Nephron (organoid): ENCODE data around the gene STEAP1.

Experiments
- H3K27ac Mint-ChIP-seq, 3 experiments: 2 replicates each; pipeline ENCODE4 v1.8.0; 2020; ENCODE audit warnings: mixed read lengths in 3 of 3, mild to moderate bottlenecking in 2 of 3, moderate library complexity in 1 of 3
- H3K27me3 Mint-ChIP-seq: 2 replicates; pipeline ENCODE4 v1.8.0; 2021; ENCODE audit warnings: low read depth, mild to moderate bottlenecking, moderate library complexity, mixed read lengths
- H3K36me3 Mint-ChIP-seq: 2 replicates; pipeline ENCODE4 v1.8.0; 2020; ENCODE audit warnings: low read depth, mixed read lengths
- H3K4me1 Mint-ChIP-seq: 2 replicates; pipeline ENCODE4 v1.8.0; 2020; ENCODE audit warnings: mixed read lengths
- H3K4me3 Mint-ChIP-seq, 3 experiments: 2 replicates each; pipeline ENCODE4 v1.8.0; 2020; ENCODE audit warnings: mild to moderate bottlenecking in 3 of 3, mixed read lengths in 3 of 3, moderate library complexity in 2 of 3
- H3K9me3 Mint-ChIP-seq: 2 replicates; pipeline ENCODE4 v1.8.0; 2020; ENCODE audit warnings: mixed read lengths
- TF ChIP-seq, protein P1 (sequence below), 3 experiments: fragments of 200-600 bp; sonication (generic); IDR thresholded peaks; one replicate each; pipeline ENCODE4 v1.5.0; 2021; ENCODE audit warnings: antibody characterized with exemption in 3 of 3; ENCODE audit not compliant: unreplicated experiment in 3 of 3

STEAP1 gene

GRCh38 chr7:90207956-90208355, 53.7 kb downstream of the STEAP1 start:
- peaks cover 6% of the 10 kb centered on the region for H3K9me3 Mint-ChIP-seq
- peaks cover 7% of the 10 kb centered on the region for H3K4me1 Mint-ChIP-seq
- H3K4me3 Mint-ChIP-seq: no peak overlapping the region
- H3K27me3 Mint-ChIP-seq: peaks cover 8% of the 10 kb centered on the region
- H3K27ac Mint-ChIP-seq: no peak overlapping the region
- H3K36me3 Mint-ChIP-seq: no peaks in the 10 kb centered on the region
- TF ChIP-seq, protein P1, sequence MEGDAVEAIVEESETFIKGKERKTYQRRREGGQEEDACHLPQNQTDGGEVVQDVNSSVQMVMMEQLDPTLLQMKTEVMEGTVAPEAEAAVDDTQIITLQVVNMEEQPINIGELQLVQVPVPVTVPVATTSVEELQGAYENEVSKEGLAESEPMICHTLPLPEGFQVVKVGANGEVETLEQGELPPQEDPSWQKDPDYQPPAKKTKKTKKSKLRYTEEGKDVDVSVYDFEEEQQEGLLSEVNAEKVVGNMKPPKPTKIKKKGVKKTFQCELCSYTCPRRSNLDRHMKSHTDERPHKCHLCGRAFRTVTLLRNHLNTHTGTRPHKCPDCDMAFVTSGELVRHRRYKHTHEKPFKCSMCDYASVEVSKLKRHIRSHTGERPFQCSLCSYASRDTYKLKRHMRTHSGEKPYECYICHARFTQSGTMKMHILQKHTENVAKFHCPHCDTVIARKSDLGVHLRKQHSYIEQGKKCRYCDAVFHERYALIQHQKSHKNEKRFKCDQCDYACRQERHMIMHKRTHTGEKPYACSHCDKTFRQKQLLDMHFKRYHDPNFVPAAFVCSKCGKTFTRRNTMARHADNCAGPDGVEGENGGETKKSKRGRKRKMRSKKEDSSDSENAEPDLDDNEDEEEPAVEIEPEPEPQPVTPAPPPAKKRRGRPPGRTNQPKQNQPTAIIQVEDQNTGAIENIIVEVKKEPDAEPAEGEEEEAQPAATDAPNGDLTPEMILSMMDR (IDR thresholded peaks at IDR 0.05; ENCODE audit: unreplicated experiment in 3 of 3): no peak

DNA sequence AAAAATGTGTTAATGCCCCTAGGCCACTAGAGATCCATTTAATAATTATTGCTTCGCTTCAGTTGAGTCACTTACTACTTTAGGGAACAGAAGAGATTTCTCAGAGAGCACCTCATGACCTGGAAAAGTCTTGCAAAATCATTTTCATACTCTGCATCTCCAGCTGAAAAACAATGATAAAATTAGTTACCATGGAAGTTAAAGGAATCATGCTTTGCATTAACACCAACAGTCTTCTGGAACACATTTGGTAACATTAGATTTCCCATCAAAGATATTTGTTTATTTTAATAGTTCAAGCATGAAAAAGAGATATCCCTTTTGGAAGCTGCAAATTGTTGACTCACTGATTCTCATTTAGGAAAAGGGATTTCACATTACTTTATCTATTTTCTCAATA, 55.5 kb downstream of the STEAP1 start:
- Mint-ChIP-seq H3K4me1 (peaks cover 7% of the 10 kb centered on the region), H3K27me3 (peaks cover 8% of the 10 kb centered on the region), H3K9me3 (peaks cover 6% of the 10 kb centered on the region), H3K36me3 (no peaks in the 10 kb centered on the region), H3K4me3 (peak overlapping the region in 1 of 3 experiments; percentile 31), H3K27ac (no peak overlapping the region)
- TF ChIP-seq, protein P1 (IDR thresholded peaks at IDR 0.05; ENCODE audit: unreplicated experiment in 3 of 3): no peak

- peaks cover 3% of the 10 kb centered on the region for H3K9me3 Mint-ChIP-seq
- peaks cover 8% of the 10 kb centered on the region for H3K27me3 Mint-ChIP-seq
- peaks cover 7% of the 10 kb centered on the region for H3K4me1 Mint-ChIP-seq
- TF ChIP-seq, protein P1 (IDR thresholded peaks at IDR 0.05; ENCODE audit: unreplicated experiment in 3 of 3): no peak
- H3K4me3 Mint-ChIP-seq: peak overlapping the region in 2 of 3 experiments; percentile 80 to 85
- no peaks in the 10 kb centered on the region for H3K36me3 Mint-ChIP-seq
- peak overlapping the region; percentile 85 to 95 (median 92) for H3K27ac Mint-ChIP-seq
Measured at GRCh38 chr7:90210475-90210874, 56.2 kb downstream of the STEAP1 start.

- peaks cover 7% of the 10 kb centered on the region for H3K4me1 Mint-ChIP-seq
Measured at GRCh38 chr7:90210981-90211380, 56.7 kb downstream of the STEAP1 start.

DNA sequence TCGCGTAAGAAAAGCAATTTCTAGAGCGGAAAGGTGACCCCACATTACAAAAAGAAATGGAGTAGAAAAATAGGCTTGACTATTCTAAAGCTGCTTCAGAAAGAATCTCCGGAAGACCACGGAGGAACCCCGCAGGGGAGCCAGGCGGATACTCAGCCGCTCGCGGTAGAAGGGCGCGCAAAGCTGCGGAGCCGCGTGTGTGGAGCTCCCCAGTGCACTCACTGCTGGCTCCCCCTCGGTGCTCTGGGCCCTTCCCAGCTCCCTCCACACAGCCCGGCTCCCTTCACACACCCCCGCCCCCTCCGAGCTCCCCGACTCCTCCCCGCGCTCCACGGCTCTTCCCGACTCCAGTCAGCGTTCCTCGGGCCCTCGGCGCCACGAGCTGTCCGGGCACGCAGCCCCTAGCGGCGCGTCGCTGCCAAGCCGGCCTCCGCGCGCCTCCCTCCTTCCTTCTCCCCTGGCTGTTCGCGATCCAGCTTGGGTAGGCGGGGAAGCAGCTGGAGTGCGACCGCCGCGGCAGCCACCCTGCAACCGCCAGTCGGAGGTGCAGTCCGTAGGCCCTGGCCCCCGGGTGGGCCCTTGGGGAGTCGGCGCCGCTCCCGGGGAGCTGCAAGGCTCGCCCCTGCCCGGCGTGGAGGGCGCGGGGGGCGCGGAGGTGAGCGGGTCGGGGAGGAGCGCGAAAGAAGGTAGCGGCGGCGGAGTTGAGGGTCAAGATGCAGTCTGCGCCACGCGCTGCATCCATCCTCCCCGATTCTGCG, 57.3 kb downstream of the STEAP1 start, which contains the start of gene STEAP2:
Gene STEAP2 (plus strand): TSS at position 350 of the 758 bp plus-strand sequence. CDS start 13,343 bp downstream, outside the sequence.
- H3K36me3 Mint-ChIP-seq: no peaks in the 10 kb centered on the region
- H3K27me3 Mint-ChIP-seq: peaks cover 11% of the 10 kb centered on the region
- peaks cover 7% of the 10 kb centered on the region for H3K4me1 Mint-ChIP-seq
- TF ChIP-seq, protein P1 (IDR thresholded peaks at IDR 0.05; ENCODE audit: unreplicated experiment in 3 of 3): peak; percentile 72 to 76 (median 73)
- H3K9me3 Mint-ChIP-seq: no peaks in the 10 kb centered on the region
- H3K27ac Mint-ChIP-seq: peak within 1 kb of the TSS; percentile 85 to 95 (median 92)
- peak within 1 kb of the TSS in 2 of 3 experiments; percentile 80 to 85 for H3K4me3 Mint-ChIP-seq

More at GRCh38 chr7:90210981-90211380, 56.7 kb downstream of the STEAP1 start:
- TF ChIP-seq, protein P1 (IDR thresholded peaks at IDR 0.05; ENCODE audit: unreplicated experiment in 3 of 3): no peak
- H3K36me3 Mint-ChIP-seq: no peaks in the 10 kb centered on the region
- no peaks in the 10 kb centered on the region for H3K9me3 Mint-ChIP-seq
- peak overlapping the region; percentile 85 to 95 (median 92) for H3K27ac Mint-ChIP-seq
- H3K27me3 Mint-ChIP-seq: peaks cover 8% of the 10 kb centered on the region
- H3K4me3 Mint-ChIP-seq: peak overlapping the region in 2 of 3 experiments; percentile 80 to 85
